Testis (tissue), 2 donors: Measurements from ENCODE around the gene PIK3C3.

ENCODE experiments used
- CTCF ChIP-seq, 3 experiments: fragments of 450-650 bp in 2 of 3; fragments of 200-600 bp in 1 of 3; sonication (generic) in 1 of 3; IDR thresholded peaks; one replicate each; pipeline ENCODE4 v1.5.1; 2016 to 2019; ENCODE audit warnings: antibody characterized with exemption in 3 of 3, mild to moderate bottlenecking in 2 of 3, moderate library complexity in 1 of 3
- POLR2A ChIP-seq: fragments of 450-650 bp; IDR thresholded peaks from one replicate; pipeline ENCODE4 v1.6.1; 2017; ENCODE audit warnings: antibody characterized with exemption, mild to moderate bottlenecking, moderate library complexity

GRCh38 chr18:41932899-41933298 lies 22.1 kb upstream of the PIK3C3 start:
- TF ChIP-seq CTCF (IDR thresholded peaks at IDR 0.05) (no peak), POLR2A (no peak)
